GM23248 (cell line): ENCODE measurements around the gene NOC4L.

Experiments
- EZH2 ChIP-seq: fragments of 200-600 bp; sonication (generic); IDR thresholded peaks from 2 replicates; pipeline ENCODE4 v1.6.1; 2018; ENCODE audit warnings: antibody characterized with exemption, mild to moderate bottlenecking; ENCODE audit not compliant: insufficient read depth, poor library complexity, severe bottlenecking
- EZH2phosphoT487 ChIP-seq: fragments of 200-600 bp; sonication (generic); IDR thresholded peaks from 2 replicates; pipeline ENCODE4 v1.6.1; 2018; ENCODE audit warnings: antibody characterized with exemption, moderate library complexity, mild to moderate bottlenecking, low read depth; ENCODE audit not compliant: insufficient read depth

- no peak for TF ChIP-seq EZH2
- no peak for TF ChIP-seq EZH2phosphoT487
Observed at GRCh38 chr12:132172619-132173018, 28.4 kb downstream of the NOC4L start.
